SK-N-SH (cell line): ENCODE measurements around the gene DIP2A. TPM values are rescaled to one million over a fixed set of nuclear protein-coding genes. Genes with fewer than 3 reads are reported as not detected.

Experiments
- CTCF ChIA-PET: fragments of 300-600, 350-600 bp; formaldehyde crosslinking; extraction: SDS; loops from one replicate; lab custom pipeline; 2021; lab: Yijun Ruan, JAX
- POLR2A ChIA-PET: fragments of 350-600 bp; sonication (Branson Sonifier 250); formaldehyde crosslinking; extraction: SDS; loops from one replicate; lab custom pipeline; 2020; ENCODE audit warnings: antibody characterized with exemption, inconsistent platforms; lab: Yijun Ruan, JAX
- DNase-seq: peaks from one replicate; pipeline ENCODE4 v3.0.0; 2012
- H2AFZ ChIP-seq: fragments of 200-600 bp; sonication (generic); 2 replicates; pipeline ENCODE4 v1.8.1; 2016; ENCODE audit warnings: antibody characterized with exemption, mild to moderate bottlenecking, low read depth
- H3F3A ChIP-seq: fragments of 200-600 bp; sonication (generic); replicated peaks from 2 replicates; pipeline ENCODE3; 2016; ENCODE audit warnings: antibody characterized with exemption, mild to moderate bottlenecking; ENCODE audit not compliant: insufficient read depth
- H3K27ac ChIP-seq, 2 experiments: fragments of 200-500 bp in 1 of 2; fragments of 200-600 bp in 1 of 2; sonication (Bioruptor generic) in 1 of 2; sonication (generic), shearing (Covaris generic) in 1 of 2; 2 replicates each; pipeline versions ENCODE4 v1.5.1 to v1.6.1; 2014 to 2016; ENCODE audit warnings: low read depth in 2 of 2, inconsistent platforms in 1 of 2, low read length in 1 of 2, mild to moderate bottlenecking in 1 of 2, mixed read lengths in 1 of 2
- H3K27me3 ChIP-seq: fragments of 200-600 bp; sonication (generic), shearing (Covaris generic); 2 replicates; pipeline ENCODE4 v1.6.1; 2016; ENCODE audit warnings: mixed run types; ENCODE audit not compliant: insufficient read depth
- H3K36me3 ChIP-seq, 2 experiments: fragments of 200-500 bp in 1 of 2; fragments of 200-600 bp in 1 of 2; sonication (Bioruptor generic) in 1 of 2; sonication (generic) in 1 of 2; replicated peaks in 1 of 2; 2 replicates each; pipeline versions ENCODE3 to v1.5.1; 2014 to 2016; ENCODE audit warnings: low read length in 1 of 2, mild to moderate bottlenecking in 1 of 2; ENCODE audit not compliant: insufficient read depth in 2 of 2, control insufficient read depth in 1 of 2
- H3K4me1 ChIP-seq, 2 experiments: fragments of 200-500 bp in 1 of 2; fragments of 200-600 bp in 1 of 2; sonication (Bioruptor generic) in 1 of 2; sonication (generic), shearing (Covaris generic) in 1 of 2; 2 replicates each; pipeline versions ENCODE4 v1.5.1 to v1.6.1; 2014 to 2016; ENCODE audit warnings: low read depth in 1 of 2, low read length in 1 of 2, mixed run types in 1 of 2; ENCODE audit not compliant: insufficient read depth in 2 of 2, control insufficient read depth in 1 of 2
- H3K4me2 ChIP-seq: fragments of 200-600 bp; sonication (generic), shearing (Covaris generic); 2 replicates; pipeline ENCODE4 v1.6.1; 2017; ENCODE audit warnings: mixed run types
- H3K4me3 ChIP-seq, 2 experiments: fragments of 200-500 bp in 1 of 2; fragments of 200-600 bp in 1 of 2; sonication (Bioruptor generic) in 1 of 2; sonication (generic), shearing (Covaris generic) in 1 of 2; 2 replicates each; pipeline versions ENCODE4 v1.5.1 to v1.8.1; 2014 to 2016; ENCODE audit warnings: low read depth in 2 of 2, inconsistent platforms in 1 of 2, low read length in 1 of 2, mild to moderate bottlenecking in 1 of 2, mixed read lengths in 1 of 2, moderate library complexity in 1 of 2
- H3K79me2 ChIP-seq: fragments of 200-600 bp; sonication (generic); 2 replicates; pipeline ENCODE4 v1.8.1; 2017; ENCODE audit warnings: mild to moderate bottlenecking; ENCODE audit not compliant: insufficient read depth
- H3K9ac ChIP-seq: fragments of 200-600 bp; sonication (generic); 2 replicates; pipeline ENCODE4 v1.6.1; 2017; ENCODE audit warnings: mixed run types
- H3K9me2 ChIP-seq: fragments of 200-600 bp; sonication (generic); 2 replicates; pipeline ENCODE4 v1.6.1; 2017; ENCODE audit warnings: mixed run types
- H3K9me3 ChIP-seq: fragments of 200-600 bp; sonication (generic); 2 replicates; pipeline ENCODE4 v1.6.1; 2017; ENCODE audit warnings: mixed run types, mild to moderate bottlenecking, moderate library complexity
- H4K20me1 ChIP-seq: fragments of 200-600 bp; sonication (generic); 2 replicates; pipeline ENCODE4 v1.6.1; 2017; ENCODE audit warnings: mild to moderate bottlenecking, mixed run types; ENCODE audit not compliant: insufficient read depth
- CHD2 ChIP-seq: fragments of 150-350 bp; IDR thresholded peaks from 2 replicates; pipeline ENCODE4 v1.6.1; 2018; ENCODE audit warnings: low read length; ENCODE audit not compliant: partially characterized antibody
- FOSL2 ChIP-seq: IDR thresholded peaks from 2 replicates; pipeline ENCODE4 v1.4.0; 2012; ENCODE audit warnings: low read depth, mild to moderate bottlenecking, moderate library complexity, borderline replicate concordance
- GATA2 ChIP-seq: sonication (generic); formaldehyde crosslinking; IDR thresholded peaks from 2 replicates; pipeline ENCODE4 v1.5.0; 2020; ENCODE audit warnings: mild to moderate bottlenecking, missing genetic modification reagents
- RAD21 ChIP-seq: IDR thresholded peaks from 2 replicates; pipeline ENCODE4 v1.6.1; 2012; ENCODE audit warnings: mild to moderate bottlenecking, low read length
- RXRA ChIP-seq: IDR thresholded peaks from 2 replicates; pipeline ENCODE4 v1.4.0; 2012; ENCODE audit warnings: low read depth, mild to moderate bottlenecking, borderline replicate concordance
- TEAD4 ChIP-seq: IDR thresholded peaks from 2 replicates; pipeline ENCODE4 v1.4.0; 2012; ENCODE audit warnings: mild to moderate bottlenecking, borderline replicate concordance; ENCODE audit not compliant: insufficient read depth
- WGBS: methylation state at CpG from one replicate; pipeline ENCODE4 v1.1.6; 2017; ENCODE audit warnings: low lambda C conversion rate; 5-methylcytosine and 5-hydroxymethylcytosine counted together
- polyA plus RNA-seq, 3 experiments: library from polyadenylated mRNA; depleted of rRNA; stranded (reverse); fragments of >200 nt; gene quantifications; 2 replicates each; pipeline ENCODE4 v1.2.3, GENCODE V29; 2012
- TF ChIP-seq, protein P1 (sequence below): fragments of 150-350 bp; IDR thresholded peaks from 2 replicates; pipeline ENCODE4 v1.6.1; 2017; ENCODE audit warnings: antibody characterized with exemption, low read length, low read depth, borderline replicate concordance
- TF ChIP-seq, protein P2 (sequence below): fragments of 200-600 bp; sonication (generic); IDR thresholded peaks from 2 replicates; pipeline ENCODE4 v1.6.1; 2017; ENCODE audit warnings: antibody characterized with exemption, mild to moderate bottlenecking, moderate library complexity

DIP2A gene
- polyA plus RNA-seq, 1 of the 3 experiments (the other 2 are of a cell fraction) = 26.9 TPM

DNA sequence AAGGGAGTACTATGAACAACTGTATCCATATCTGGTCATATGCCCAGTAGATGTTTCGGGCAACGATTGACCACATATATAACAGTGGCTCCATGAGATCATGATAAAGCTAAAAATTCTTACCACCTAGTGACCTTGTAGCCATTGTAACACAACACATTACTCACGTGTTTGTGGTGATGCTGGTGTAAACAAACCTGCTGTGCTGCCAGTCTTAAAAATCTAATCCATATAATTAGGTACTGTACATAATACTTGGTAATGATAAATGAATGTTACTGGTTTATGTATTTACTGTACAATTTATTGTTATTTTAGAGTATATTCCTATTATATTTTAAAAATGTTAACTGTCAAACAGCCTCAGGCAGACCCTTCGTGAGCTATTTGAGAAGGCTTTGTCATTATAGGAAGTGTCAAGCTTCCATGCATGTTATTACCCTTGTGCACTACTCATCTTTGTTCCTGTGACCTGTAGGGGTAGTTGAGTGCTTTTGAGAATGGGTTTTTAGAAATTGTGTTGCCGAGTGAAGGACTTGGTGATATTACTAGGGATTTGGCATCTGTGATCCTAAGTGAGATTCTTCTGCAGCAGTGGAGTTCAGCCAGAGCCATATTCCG is 23.6 kb downstream of the DIP2A start:
- H3K4me2 ChIP-seq = no peak overlapping the region
- no peaks in the 10 kb centered on the region for H3K27me3 ChIP-seq
- H2AFZ ChIP-seq = no peak overlapping the region
- no peaks in the 10 kb centered on the region for H3K9me2 ChIP-seq
- no peaks in the 10 kb centered on the region for H4K20me1 ChIP-seq
- DNase-seq = no peak
- H3K36me3 ChIP-seq = peaks cover 4 to 41% of the 10 kb centered on the region in 2 experiments
- H3K4me3 ChIP-seq = no peak overlapping the region
- TF ChIP-seq GATA2 (no peak), FOSL2 (no peak), RXRA (no peak), RAD21 (no peak)
- TF ChIP-seq, protein P1, sequence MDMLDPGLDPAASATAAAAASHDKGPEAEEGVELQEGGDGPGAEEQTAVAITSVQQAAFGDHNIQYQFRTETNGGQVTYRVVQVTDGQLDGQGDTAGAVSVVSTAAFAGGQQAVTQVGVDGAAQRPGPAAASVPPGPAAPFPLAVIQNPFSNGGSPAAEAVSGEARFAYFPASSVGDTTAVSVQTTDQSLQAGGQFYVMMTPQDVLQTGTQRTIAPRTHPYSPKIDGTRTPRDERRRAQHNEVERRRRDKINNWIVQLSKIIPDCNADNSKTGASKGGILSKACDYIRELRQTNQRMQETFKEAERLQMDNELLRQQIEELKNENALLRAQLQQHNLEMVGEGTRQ = no peak
- no peaks in the 10 kb centered on the region for H3F3A ChIP-seq
- ChIA-PET CTCF (interaction anchor here (1.3 kb wide), 1 partner anchor 20 kb away, joined by 3 read pairs; no protein-coding TSS in a partner anchor), POLR2A (no interaction called here)
- peaks cover 74% of the 10 kb centered on the region for H3K79me2 ChIP-seq
- H3K9ac ChIP-seq = no peak overlapping the region
- WGBS = 94% methylated on average over 6 of the region's 6 CpGs
- H3K4me1 ChIP-seq = no peaks in the 10 kb centered on the region; a peak in 2 of 4 replicates
- H3K27ac ChIP-seq = no peak overlapping the region
- no peaks in the 10 kb centered on the region for H3K9me3 ChIP-seq

DNA sequence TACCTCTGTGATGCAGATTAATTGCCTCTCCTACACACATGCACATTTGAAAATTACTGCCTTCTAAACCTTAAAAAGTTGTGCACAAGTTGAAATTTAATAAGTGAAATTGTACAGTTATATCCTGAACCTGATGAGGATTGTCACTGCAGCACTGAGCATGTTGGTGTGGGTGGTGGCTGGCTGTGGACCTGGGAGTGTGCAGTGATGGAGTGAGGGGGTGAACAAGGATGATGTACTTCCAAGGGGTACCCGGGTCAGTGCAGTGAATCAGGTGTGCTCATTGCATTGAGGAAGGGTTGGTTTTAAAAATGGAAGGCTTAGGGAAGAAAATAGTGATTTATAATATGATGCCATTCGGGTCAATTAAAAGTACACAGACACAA is 24.1 kb downstream of the DIP2A start:
- Histone ChIP-seq H3K27me3 (no peaks in the 10 kb centered on the region), H3K4me3 (no peak overlapping the region), H3K79me2 (peaks cover 70% of the 10 kb centered on the region; the same call in 1 of the 2 replicates), H3K4me2 (no peak overlapping the region), H2AFZ (no peak overlapping the region), H3F3A (no peaks in the 10 kb centered on the region), H3K27ac (no peak overlapping the region), H3K9me2 (no peaks in the 10 kb centered on the region), H3K4me1 (no peaks in the 10 kb centered on the region; a peak in 2 of 4 replicates), H3K9me3 (no peaks in the 10 kb centered on the region), H3K9ac (no peak overlapping the region), H3K36me3 (peaks cover 9 to 41% of the 10 kb centered on the region in 2 experiments), H4K20me1 (no peaks in the 10 kb centered on the region)
- TF ChIP-seq, protein P2, sequence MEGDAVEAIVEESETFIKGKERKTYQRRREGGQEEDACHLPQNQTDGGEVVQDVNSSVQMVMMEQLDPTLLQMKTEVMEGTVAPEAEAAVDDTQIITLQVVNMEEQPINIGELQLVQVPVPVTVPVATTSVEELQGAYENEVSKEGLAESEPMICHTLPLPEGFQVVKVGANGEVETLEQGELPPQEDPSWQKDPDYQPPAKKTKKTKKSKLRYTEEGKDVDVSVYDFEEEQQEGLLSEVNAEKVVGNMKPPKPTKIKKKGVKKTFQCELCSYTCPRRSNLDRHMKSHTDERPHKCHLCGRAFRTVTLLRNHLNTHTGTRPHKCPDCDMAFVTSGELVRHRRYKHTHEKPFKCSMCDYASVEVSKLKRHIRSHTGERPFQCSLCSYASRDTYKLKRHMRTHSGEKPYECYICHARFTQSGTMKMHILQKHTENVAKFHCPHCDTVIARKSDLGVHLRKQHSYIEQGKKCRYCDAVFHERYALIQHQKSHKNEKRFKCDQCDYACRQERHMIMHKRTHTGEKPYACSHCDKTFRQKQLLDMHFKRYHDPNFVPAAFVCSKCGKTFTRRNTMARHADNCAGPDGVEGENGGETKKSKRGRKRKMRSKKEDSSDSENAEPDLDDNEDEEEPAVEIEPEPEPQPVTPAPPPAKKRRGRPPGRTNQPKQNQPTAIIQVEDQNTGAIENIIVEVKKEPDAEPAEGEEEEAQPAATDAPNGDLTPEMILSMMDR = no peak
- TF ChIP-seq TEAD4 (no peak), CHD2 (no peak)
- ChIA-PET CTCF (interaction anchor here (0.7 to 1.3 kb wide), 2 partner anchors 21 to 71 kb away, joined by 3 read pairs; no protein-coding TSS in a partner anchor), POLR2A (no interaction called here)
- DNase-seq = no peak
- 62% methylated on average over 2 of the region's 2 CpGs for WGBS
